K562 (cell line): ENCODE results near the gene ZDHHC14. TPM values are rescaled to one million over a fixed set of nuclear protein-coding genes. Genes with fewer than 3 reads are reported as not detected.
A peak's percentile ranks its signal among the peaks of the same experiment; 100 is the strongest.

Experiments used
- ATAC-seq: fragments of 200-7000 bp; cut with Tn5 transposase; 3 replicates; pipeline ENCODE4 v1.9.1; 2020; ENCODE audit warnings: moderate library complexity
- BruUV-seq: library from RNA; stranded (reverse); fragments of 400-500 nt; replicated peaks from 2 replicates; lab custom pipeline; 2021; lab: Mats Ljungman, UMichigan
- CTCF ChIA-PET: fragments of 300-600 bp; formaldehyde crosslinking; extraction: SDS; loops from one replicate; lab custom pipeline; 2021; ENCODE audit warnings: low intra/inter-chr PET ratio; lab: Yijun Ruan, JAX
- POLR2A ChIA-PET: fragments of 300-600, 350-650 bp; sonication (Branson Sonifier 250); formaldehyde crosslinking; extraction: SDS; loops from one replicate; lab custom pipeline; 2021; ENCODE audit warnings: antibody characterized with exemption, inconsistent platforms; lab: Yijun Ruan, JAX
- DNase-seq, 4 experiments: peaks; one replicate each; pipeline versions ENCODE4 v3.0.0 to v3.0.0-alpha.2; 2011 to 2018; ENCODE audit warnings: low spot score in 3 of 4, mixed read lengths in 3 of 4; ENCODE audit errors: extremely low read depth in 1 of 4
- FAIRE-seq: peaks from 2 replicates; lab custom pipeline; 2011; peaks lifted over from hg19 to GRCh38; lab: Jason Lieb, UNC
- H2AFZ ChIP-seq: 2 replicates; pipeline ENCODE4 v1.6.0; 2011; ENCODE audit warnings: low read depth, low read length, control low read depth, inconsistent platforms
- H3K27ac ChIP-seq: fragments of 200-600 bp; 3 replicates; pipeline ENCODE4 v1.8.0; 2011; ENCODE audit warnings: low read depth, mild to moderate bottlenecking, control low read depth, inconsistent platforms, low read length, moderate library complexity, mixed read lengths; ENCODE audit errors: extremely low read depth
- H3K27me3 ChIP-seq, 2 experiments: fragments of 300-600 bp in 1 of 2; 2 replicates in 1 of 2; 3 replicates in 1 of 2; pipeline versions ENCODE4 v1.6.0 to v1.8.0; 2011; ENCODE audit warnings: inconsistent platforms in 2 of 2, low read length in 2 of 2, mild to moderate bottlenecking in 1 of 2, mixed read lengths in 1 of 2, moderate library complexity in 1 of 2; ENCODE audit not compliant: control insufficient read depth in 2 of 2, insufficient read depth in 2 of 2
- H3K36me3 ChIP-seq: fragments of 300-600 bp; 3 replicates; pipeline ENCODE4 v1.8.0; 2011; ENCODE audit warnings: mild to moderate bottlenecking, low read length, inconsistent platforms; ENCODE audit not compliant: control insufficient read depth, insufficient read depth
- H3K4me1 ChIP-seq, 2 experiments: fragments of 200-600 bp in 1 of 2; replicated peaks in 1 of 2; 2 replicates in 1 of 2; 3 replicates in 1 of 2; pipeline versions ENCODE4 v1.5.1 to v1.8.0; 2011; ENCODE audit warnings: inconsistent platforms in 2 of 2, low read length in 2 of 2, mild to moderate bottlenecking in 1 of 2, mixed read lengths in 1 of 2, moderate library complexity in 1 of 2; ENCODE audit not compliant: control insufficient read depth in 2 of 2, insufficient read depth in 2 of 2
- H3K4me2 ChIP-seq: 2 replicates; pipeline ENCODE4 v1.6.1; 2011; ENCODE audit warnings: low read length, control low read depth, inconsistent platforms, mixed read lengths; ENCODE audit not compliant: insufficient read depth
- H3K4me3 ChIP-seq: fragments of 200-600 bp; sonication (generic), shearing (Covaris generic); 2 replicates; pipeline ENCODE4 v1.5.1; 2016; ENCODE audit warnings: control low read depth, inconsistent platforms
- H3K79me2 ChIP-seq: fragments of 200-600 bp; 3 replicates; pipeline ENCODE4 v1.8.0; 2011; ENCODE audit warnings: low read length, inconsistent platforms; ENCODE audit not compliant: control insufficient read depth, insufficient read depth
- H3K9ac ChIP-seq, 2 experiments: 2 replicates each; pipeline versions ENCODE4 v1.6.0 to v1.6.1; 2011; ENCODE audit warnings: low read depth in 2 of 2, low read length in 2 of 2, control low read depth in 1 of 2, inconsistent platforms in 1 of 2, mild to moderate bottlenecking in 1 of 2, mixed read lengths in 1 of 2; ENCODE audit not compliant: insufficient read depth in 1 of 2
- H3K9me1 ChIP-seq: one replicate; pipeline ENCODE4 v1.6.0; 2011; ENCODE audit warnings: inconsistent platforms, mild to moderate bottlenecking, low read length, moderate library complexity; ENCODE audit not compliant: control insufficient read depth, insufficient read depth
- H3K9me3 ChIP-seq: replicated peaks from 2 replicates; pipeline ENCODE4 v1.5.1; 2011; ENCODE audit warnings: low read depth, low read length, inconsistent platforms; ENCODE audit not compliant: control insufficient read depth, insufficient read depth
- H4K20me1 ChIP-seq: replicated peaks from 2 replicates; pipeline ENCODE4 v1.6.1; 2011; ENCODE audit warnings: low read length, inconsistent platforms, mixed read lengths; ENCODE audit not compliant: control insufficient read depth, insufficient read depth
- BCL6 ChIP-seq: fragments of 250-450 bp; sonication (Bioruptor Pico); IDR thresholded peaks from 2 replicates; pipeline ENCODE4 v1.4.0; 2020
- BCOR ChIP-seq: fragments of 450-650 bp; IDR thresholded peaks from 2 replicates; pipeline ENCODE4 v1.6.1; 2016
- CTBP1 ChIP-seq: fragments of 450-650 bp; IDR thresholded peaks from 2 replicates; pipeline ENCODE4 v1.6.1; 2016; ENCODE audit warnings: borderline replicate concordance
- KDM1A ChIP-seq, 2 experiments: fragments of 450-650 bp; IDR thresholded peaks; 2 replicates each; pipeline ENCODE4 v1.6.1; 2016; ENCODE audit warnings: mild to moderate bottlenecking in 2 of 2
- KDM2B ChIP-seq: fragments of 250-450 bp; sonication (Bioruptor Pico); IDR thresholded peaks from 2 replicates; pipeline ENCODE4 v1.8.0; 2021; ENCODE audit warnings: mild to moderate bottlenecking, moderate library complexity
- LEF1 ChIP-seq: fragments of 450-650 bp; IDR thresholded peaks from 2 replicates; pipeline ENCODE4 v1.6.1; 2016; ENCODE audit warnings: mild to moderate bottlenecking
- MTA3 ChIP-seq: fragments of 450-650 bp; formaldehyde crosslinking; IDR thresholded peaks from 2 replicates; pipeline ENCODE4 v1.6.1; 2017; ENCODE audit warnings: mild to moderate bottlenecking, borderline replicate concordance
- PCBP1 ChIP-seq: fragments of 200-400 bp; formaldehyde crosslinking; IDR thresholded peaks from 2 replicates; pipeline ENCODE4 v1.6.1; 2018; ENCODE audit warnings: mild to moderate bottlenecking, low read depth, low read length; ENCODE audit not compliant: poor library complexity, severe bottlenecking
- PCBP2 ChIP-seq: fragments of 200-400 bp; formaldehyde crosslinking; IDR thresholded peaks from 2 replicates; pipeline ENCODE4 v1.6.1; 2018; ENCODE audit warnings: low read length, low read depth, mild to moderate bottlenecking, moderate library complexity; ENCODE audit not compliant: poor library complexity, severe bottlenecking
- RBM34 ChIP-seq: fragments of 200-400 bp; formaldehyde crosslinking; IDR thresholded peaks from 2 replicates; pipeline ENCODE4 v1.6.1; 2018; ENCODE audit warnings: low read length, borderline replicate concordance; ENCODE audit not compliant: insufficient read depth
- SMARCA5 ChIP-seq: fragments of 450-650 bp; IDR thresholded peaks from 2 replicates; pipeline ENCODE4 v1.6.1; 2016
- SOX6 ChIP-seq: fragments of 450-650 bp; IDR thresholded peaks from 2 replicates; pipeline ENCODE4 v1.6.1; 2014; ENCODE audit warnings: mild to moderate bottlenecking
- ZNF707 ChIP-seq: fragments of 250-450 bp; sonication (Bioruptor Pico); conservative IDR thresholded peaks from 2 replicates; pipeline ENCODE4 v1.8.0; 2022; ENCODE audit warnings: inconsistent platforms, mild to moderate bottlenecking, moderate library complexity
- WGBS: fragments of 100-300 bp; shearing (Covaris generic); methylation state at CpG from one replicate; pipeline ENCODE4 v1.1.6; 2016; ENCODE audit warnings: low coverage, mixed read lengths; ENCODE audit not compliant: insufficient coverage; ENCODE audit errors: missing lambda C conversion rate; 5-methylcytosine and 5-hydroxymethylcytosine counted together
- in situ Hi-C: fragments of 300-500 bp; cut with MboI; formaldehyde crosslinking; loops from 4 replicates; pipeline ENCODE4 v1.15.0; 2018; ENCODE audit warnings: inconsistent platforms, mixed read lengths
- intact Hi-C: fragments of 100-400 bp; cut with micrococcal nuclease; formaldehyde crosslinking; loops from 2 replicates; pipeline ENCODE4 v1.14.2; 2022
- polyA plus RNA-seq, 8 experiments: library from polyadenylated mRNA; depleted of rRNA in 4 of 8; stranded (reverse) in 5 of 8; unstranded in 3 of 8; fragments of >200 nt; fragmentation: Nextera tagmentation in 2 of 8; fragmentation: Illumina TruSeq in 1 of 8; extraction: Ambion mirVana in 2 of 8; extraction: Trizol in 1 of 8; gene quantifications; 2 replicates each; pipeline versions ENCODE4 v1.2.1 to v1.2.3, GENCODE V29; 2011 to 2014; ENCODE audit warnings: inconsistent platforms in 1 of 8, missing spikeins in 1 of 8
- total RNA-seq, 7 experiments: library from RNA; depleted of rRNA in 6 of 7; stranded (reverse); fragments of >200 nt in 6 of 7; fragmentation: Illumina TruSeq in 2 of 7; extraction: Trizol in 2 of 7; gene quantifications; 2 replicates each; pipeline versions ENCODE4 v1.2.1 to v1.2.3, GENCODE V29; 2011 to 2021; ENCODE audit warnings: low replicate concordance in 1 of 7
- TF ChIP-seq, protein P1 (sequence below): fragments of 450-650 bp; formaldehyde crosslinking; IDR thresholded peaks from 2 replicates; pipeline ENCODE4 v1.4.0; 2020; ENCODE audit warnings: mild to moderate bottlenecking, moderate library complexity
- TF ChIP-seq, protein P2 (sequence below): sonication (generic); formaldehyde crosslinking; IDR thresholded peaks from 2 replicates; pipeline ENCODE4 v1.4.0; 2020; ENCODE audit warnings: mild to moderate bottlenecking, missing genetic modification reagents

Gene ZDHHC14
- total and polyA plus RNA-seq, 9 of the 15 experiments (the other 6 are each of a cell fraction or from before 2014, with no cell fraction given) = 0.92 to 23.1 (median 13.8) TPM

- H4K20me1 ChIP-seq = no peaks in the 10 kb centered on the region
- BruUV-seq = no TSS peak
- TF ChIP-seq SOX6 = no peak
- peak; percentile 62 for TF ChIP-seq PCBP1
- TF ChIP-seq PCBP2 = peak; percentile 72
- in situ Hi-C loops (no loop called here), intact Hi-C loops (loop anchor here (5.0 kb wide), 1 partner anchor 75 kb away; no protein-coding TSS in a partner anchor)
- ChIA-PET POLR2A (no interaction called here), CTCF (no interaction called here)
- ATAC-seq (no peak), FAIRE-seq (no peak), DNase-seq (no peak)
- no peaks in the 10 kb centered on the region for H3K9me3 ChIP-seq
- H3K4me1 ChIP-seq = peaks cover 35 to 49% of the 10 kb centered on the region in 2 experiments
- H3K4me3 ChIP-seq = no peak overlapping the region
- no peak overlapping the region for H3K27ac ChIP-seq
- H3K36me3 ChIP-seq = no peaks in the 10 kb centered on the region; the same call in 2 of the 3 replicates
- no peak overlapping the region for H2AFZ ChIP-seq
- no peak overlapping the region for H3K4me2 ChIP-seq
- no peaks in the 10 kb centered on the region for H3K27me3 ChIP-seq
- H3K9me1 ChIP-seq = no peaks in the 10 kb centered on the region
- 100% methylated on average over 1 of the region's 1 CpG for WGBS
- no peak overlapping the region for H3K9ac ChIP-seq
- peaks cover 44% of the 10 kb centered on the region for H3K79me2 ChIP-seq
These were observed 141.5 kb downstream of the ZDHHC14 start for GRCh38 chr6:157522472-157522871.

- peaks cover 16 to 47% of the 10 kb centered on the region in 2 experiments for H3K4me1 ChIP-seq
- DNase-seq (no peak), ATAC-seq (no peak), FAIRE-seq (no peak)
- intact Hi-C loops (loop anchor here (5.0 kb wide), 1 partner anchor 73 kb away; no protein-coding TSS in a partner anchor), in situ Hi-C loops (no loop called here)
- H3K9me1 ChIP-seq = no peaks in the 10 kb centered on the region
- H3K4me3 ChIP-seq = no peak overlapping the region
- no peaks in the 10 kb centered on the region for H3K27me3 ChIP-seq
- POLR2A ChIA-PET = interaction anchor here (0.5 to 1.4 kb wide), 4 partner anchors 9 to 138 kb away, joined by 3 to 5 read pairs (median 3); no protein-coding TSS in a partner anchor
- H3K79me2 ChIP-seq = peaks cover 23% of the 10 kb centered on the region
- WGBS = 78% methylated on average over 2 of the region's 2 CpGs
- no peaks in the 10 kb centered on the region for H3K9me3 ChIP-seq
- CTCF ChIA-PET = no interaction called here
- no peak overlapping the region for H2AFZ ChIP-seq
- H3K4me2 ChIP-seq = no peak overlapping the region
- no TSS peak for BruUV-seq
- H3K36me3 ChIP-seq = no peaks in the 10 kb centered on the region; the same call in 2 of the 3 replicates
- H3K27ac ChIP-seq = no peak overlapping the region
- H3K9ac ChIP-seq = no peak overlapping the region
- H4K20me1 ChIP-seq = no peaks in the 10 kb centered on the region
- TF ChIP-seq CTBP1 (no peak), BCL6 (CRISPR knock-in tag) (no peak), SMARCA5 (0 out of 2 replicates have a peak, but pooled peaks have one; percentile 14), LEF1 (no peak), KDM2B (CRISPR knock-in tag) (no peak), RBM34 (no peak), ZNF707 (CRISPR knock-in tag) (no peak), KDM1A (IDR thresholded peaks at IDR 0.05) (peak; percentile 41 to 72; a peak in 3 of 4 replicates), BCOR (peak; percentile 95), MTA3 (no peak)
- TF ChIP-seq, protein P1, sequence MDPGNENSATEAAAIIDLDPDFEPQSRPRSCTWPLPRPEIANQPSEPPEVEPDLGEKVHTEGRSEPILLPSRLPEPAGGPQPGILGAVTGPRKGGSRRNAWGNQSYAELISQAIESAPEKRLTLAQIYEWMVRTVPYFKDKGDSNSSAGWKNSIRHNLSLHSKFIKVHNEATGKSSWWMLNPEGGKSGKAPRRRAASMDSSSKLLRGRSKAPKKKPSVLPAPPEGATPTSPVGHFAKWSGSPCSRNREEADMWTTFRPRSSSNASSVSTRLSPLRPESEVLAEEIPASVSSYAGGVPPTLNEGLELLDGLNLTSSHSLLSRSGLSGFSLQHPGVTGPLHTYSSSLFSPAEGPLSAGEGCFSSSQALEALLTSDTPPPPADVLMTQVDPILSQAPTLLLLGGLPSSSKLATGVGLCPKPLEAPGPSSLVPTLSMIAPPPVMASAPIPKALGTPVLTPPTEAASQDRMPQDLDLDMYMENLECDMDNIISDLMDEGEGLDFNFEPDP (CRISPR knock-in tag) = no peak
- TF ChIP-seq, protein P2, sequence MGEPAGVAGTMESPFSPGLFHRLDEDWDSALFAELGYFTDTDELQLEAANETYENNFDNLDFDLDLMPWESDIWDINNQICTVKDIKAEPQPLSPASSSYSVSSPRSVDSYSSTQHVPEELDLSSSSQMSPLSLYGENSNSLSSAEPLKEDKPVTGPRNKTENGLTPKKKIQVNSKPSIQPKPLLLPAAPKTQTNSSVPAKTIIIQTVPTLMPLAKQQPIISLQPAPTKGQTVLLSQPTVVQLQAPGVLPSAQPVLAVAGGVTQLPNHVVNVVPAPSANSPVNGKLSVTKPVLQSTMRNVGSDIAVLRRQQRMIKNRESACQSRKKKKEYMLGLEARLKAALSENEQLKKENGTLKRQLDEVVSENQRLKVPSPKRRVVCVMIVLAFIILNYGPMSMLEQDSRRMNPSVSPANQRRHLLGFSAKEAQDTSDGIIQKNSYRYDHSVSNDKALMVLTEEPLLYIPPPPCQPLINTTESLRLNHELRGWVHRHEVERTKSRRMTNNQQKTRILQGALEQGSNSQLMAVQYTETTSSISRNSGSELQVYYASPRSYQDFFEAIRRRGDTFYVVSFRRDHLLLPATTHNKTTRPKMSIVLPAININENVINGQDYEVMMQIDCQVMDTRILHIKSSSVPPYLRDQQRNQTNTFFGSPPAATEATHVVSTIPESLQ (CRISPR knock-in tag) = no peak
These were observed 143.7 kb downstream of the ZDHHC14 start for GRCh38 chr6:157524735-157525134.
